ENCODE data around the gene PLCL2.

Gene PLCL2

GRCh38 chr3:16884748-16885592 lies at the start of gene PLCL2:
TSS of gene PLCL2 (plus strand) at chr3:16884955. CDS start at chr3:16885040, 85 bp downstream.
- FAIRE-seq: no peak

DNA sequence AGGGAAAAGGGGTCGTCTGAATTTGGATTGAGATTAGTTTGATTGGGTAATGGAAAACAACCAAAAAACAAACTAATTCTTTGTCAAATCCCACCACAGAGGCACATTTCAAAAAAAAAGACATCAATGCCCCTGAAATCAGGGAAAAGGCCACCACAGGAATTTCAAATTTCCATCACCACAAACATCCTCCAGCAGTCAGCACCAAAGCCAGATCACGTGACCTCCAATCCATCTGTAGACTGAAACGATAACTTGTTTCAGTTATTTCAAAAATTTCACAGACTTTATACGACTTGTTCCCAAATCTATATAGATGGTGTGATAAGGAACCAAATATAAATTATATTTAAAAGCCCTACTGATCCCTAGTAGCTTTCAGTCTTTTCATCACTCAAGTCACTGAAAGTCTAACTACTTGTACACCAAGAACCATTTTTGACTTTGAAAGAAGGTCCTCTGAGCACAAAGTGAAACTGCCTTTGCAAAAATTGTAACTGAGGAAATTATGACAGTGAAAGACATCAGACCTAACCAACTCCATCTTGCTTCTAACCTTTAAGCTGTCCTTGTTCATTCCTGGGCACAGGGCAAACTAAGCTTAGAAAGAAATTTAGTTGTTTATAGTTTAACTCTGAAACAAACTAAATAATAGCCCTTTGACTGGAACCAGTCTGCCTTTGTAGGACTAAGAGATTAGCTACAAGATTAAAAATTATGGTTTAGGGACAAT lies 48.1 kb upstream of the PLCL2 start:
- FAIRE-seq: no peak

- no peak for FAIRE-seq
These were observed 47.2 kb upstream of the PLCL2 start for GRCh38 chr3:16837602-16838001.

- FAIRE-seq: no peak
These were observed 46.2 kb upstream of the PLCL2 start for GRCh38 chr3:16838561-16838960.

- no peak for FAIRE-seq
These were observed 45.3 kb upstream of the PLCL2 start for GRCh38 chr3:16839271-16840100.

DNA sequence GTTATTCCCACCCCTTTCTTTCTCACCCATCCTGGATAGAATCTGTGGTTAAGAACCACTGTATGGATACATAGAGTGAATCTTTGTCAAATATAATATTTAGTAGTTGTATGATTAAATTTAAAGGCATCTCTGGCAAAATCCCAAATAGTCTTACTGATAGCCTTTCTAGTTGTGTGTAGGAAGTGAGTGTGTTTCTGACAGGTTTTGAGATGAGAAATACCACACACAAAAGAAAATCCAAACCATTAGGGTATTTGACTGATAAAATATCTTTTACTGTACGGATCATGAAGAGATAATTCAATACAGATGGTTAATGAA lies 44.7 kb upstream of the PLCL2 start:
- FAIRE-seq: no peak

- no peak for FAIRE-seq
These were observed 43.6 kb upstream of the PLCL2 start for GRCh38 chr3:16841041-16841753.

DNA sequence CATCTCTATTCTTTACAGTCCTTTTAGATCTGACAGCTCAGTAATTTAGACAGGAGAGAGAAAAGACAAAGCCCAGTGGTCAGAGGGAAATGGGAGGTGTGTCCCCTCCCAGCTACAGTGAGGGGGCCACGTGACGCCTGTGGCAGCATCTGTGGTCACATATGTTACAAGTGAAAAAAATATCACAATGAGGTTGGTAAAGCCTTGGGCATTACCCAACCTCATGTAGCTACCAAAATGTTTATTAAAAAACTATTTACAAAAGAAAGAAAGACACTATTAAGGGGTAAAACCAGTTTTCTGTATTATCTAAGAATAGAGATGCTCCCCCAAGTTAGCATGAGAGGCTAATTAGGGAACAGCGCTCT lies 42.9 kb upstream of the PLCL2 start:
- FAIRE-seq: no peak

- no peak for FAIRE-seq
These were observed 42.2 kb upstream of the PLCL2 start for GRCh38 chr3:16842272-16843270.

- no peak for FAIRE-seq
These were observed 40.5 kb upstream of the PLCL2 start for GRCh38 chr3:16844222-16844621.

DNA sequence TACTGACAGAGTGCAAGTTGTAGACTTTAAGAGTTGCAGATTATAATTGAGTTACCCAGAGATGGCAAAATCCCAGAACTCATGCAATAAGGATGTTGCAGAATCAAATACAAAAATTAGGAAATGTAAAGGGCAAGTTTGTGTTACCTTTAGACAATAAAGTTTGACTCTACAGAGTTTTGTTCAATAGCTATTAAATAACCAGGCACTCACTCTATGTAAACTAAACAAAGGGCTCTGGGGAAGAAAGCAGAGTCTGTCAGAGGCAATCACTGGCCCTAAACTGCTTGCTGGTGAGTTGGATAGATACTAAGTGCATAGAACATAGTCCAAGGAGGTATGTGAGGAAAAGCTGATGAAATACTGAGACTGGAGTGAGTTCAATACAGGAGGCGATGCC lies 40.0 kb upstream of the PLCL2 start:
- FAIRE-seq: no peak

DNA sequence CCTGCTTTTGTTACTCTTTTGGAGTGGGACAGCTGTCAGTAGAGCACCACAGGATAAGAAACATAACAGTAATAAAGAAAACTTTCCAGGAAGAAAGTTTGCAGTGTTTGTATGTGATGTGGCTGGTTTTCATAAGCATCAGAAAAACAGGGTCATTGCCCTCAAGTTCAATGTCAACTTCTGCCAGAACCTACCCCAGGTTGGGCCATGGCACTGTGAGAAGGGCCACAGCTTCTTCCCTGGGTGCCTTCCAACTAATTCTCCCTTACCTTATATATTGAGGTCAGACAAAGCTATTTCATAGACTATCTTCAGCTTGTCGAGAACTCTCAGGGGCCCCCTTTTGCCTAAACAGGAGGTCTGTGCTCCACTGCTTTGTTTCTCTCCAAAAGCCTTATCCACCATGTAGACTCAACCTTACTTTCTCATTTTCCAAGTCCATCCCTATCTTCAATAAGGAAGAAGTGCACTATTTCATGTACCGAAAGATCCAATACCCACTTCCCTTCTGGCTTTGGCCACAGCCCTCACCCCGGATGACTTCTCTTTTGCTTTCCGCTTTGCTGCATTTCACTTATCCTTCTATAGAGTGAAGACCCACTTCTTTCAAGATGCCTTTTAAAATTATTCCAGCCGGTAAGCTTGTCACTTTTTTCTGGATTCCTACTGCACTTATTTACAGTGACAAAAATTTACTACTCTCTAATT lies 38.2 kb upstream of the PLCL2 start:
- no peak for FAIRE-seq

- no peak for FAIRE-seq
These were observed 36.7 kb upstream of the PLCL2 start for GRCh38 chr3:16848007-16848406.

- no peak for FAIRE-seq
These were observed 35.5 kb upstream of the PLCL2 start for GRCh38 chr3:16849229-16849628.

DNA sequence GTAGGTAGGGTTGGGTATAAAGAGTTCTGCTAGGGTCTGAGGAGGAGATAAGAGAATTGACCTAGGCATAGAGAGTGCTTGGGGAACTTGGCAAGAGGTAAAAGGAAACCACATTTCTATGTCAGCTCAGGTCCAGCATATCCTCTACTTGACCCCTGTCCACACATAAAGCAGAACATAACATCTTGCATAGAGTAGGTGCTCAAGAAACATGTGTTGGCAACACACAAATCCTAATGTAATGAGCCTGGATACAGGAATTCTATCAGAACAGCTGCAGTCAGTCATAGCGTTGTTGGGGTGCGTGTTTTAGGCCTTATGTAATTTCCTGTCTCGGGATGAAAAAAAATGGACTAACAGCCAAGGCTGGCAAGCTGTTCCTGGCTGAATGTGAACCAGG lies 35.0 kb upstream of the PLCL2 start:
- FAIRE-seq: no peak

DNA sequence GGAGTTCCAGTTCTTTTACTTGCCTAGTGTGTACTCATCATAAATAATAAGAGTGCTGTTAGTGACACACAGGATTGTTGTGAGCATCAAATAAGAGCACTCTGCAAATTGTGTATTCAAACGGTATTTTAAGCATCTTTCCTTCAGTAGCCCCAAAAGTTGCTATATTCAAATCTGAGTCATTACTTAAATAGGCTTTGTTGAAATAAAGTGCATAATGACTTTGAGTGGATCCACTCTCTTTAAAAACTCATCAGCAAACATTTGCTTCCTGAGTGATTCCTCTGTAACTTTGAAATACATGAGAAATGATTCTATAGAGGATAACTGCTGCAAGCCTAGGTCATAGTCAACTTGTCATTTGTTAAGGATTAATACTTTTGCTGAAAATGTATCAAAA lies 29.3 kb upstream of the PLCL2 start:
- FAIRE-seq: no peak

GRCh38 chr3:16860234-16860633 lies 24.5 kb upstream of the PLCL2 start:
- FAIRE-seq: no peak

- FAIRE-seq: no peak
These were observed 23.3 kb upstream of the PLCL2 start for GRCh38 chr3:16861432-16861831.

- FAIRE-seq: no peak
These were observed 20.0 kb upstream of the PLCL2 start for GRCh38 chr3:16864610-16865313.

DNA sequence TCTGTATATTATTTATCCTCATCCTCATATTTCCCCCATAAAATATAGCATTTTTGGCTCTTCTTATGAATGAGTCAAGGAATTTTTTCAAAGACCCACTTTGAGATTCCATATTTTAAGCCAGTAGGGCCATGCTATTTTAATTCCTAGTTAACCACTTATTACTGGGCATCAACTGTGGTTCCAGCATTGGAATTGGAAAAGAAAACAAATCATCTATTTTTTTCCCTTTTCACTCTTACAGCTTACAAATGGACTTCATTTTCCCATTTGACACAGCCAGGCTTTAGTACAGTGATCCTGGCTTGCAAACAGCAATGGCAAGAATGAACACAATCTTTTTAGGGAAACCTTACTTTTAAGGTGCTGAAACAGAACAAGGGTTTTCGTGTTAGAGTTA lies 19.4 kb upstream of the PLCL2 start:
- no peak for FAIRE-seq

Measured in colon (tissue), 2 donors.